Endothelial cell of umbilical vein (primary cell): ENCODE data around the gene CLDND1. TPM values are rescaled to one million over a fixed set of nuclear protein-coding genes. Genes with fewer than 3 reads are reported as not detected.
"Not testable (repeated sequence)": the region's sequence is repeated elsewhere in the genome, so short reads cannot be mapped to it uniquely, and the experiment has no call there.

Experiments used
- BruUV-seq: library from RNA; stranded (reverse); fragments of 400-500 nt; replicated peaks from 2 replicates; lab custom pipeline; 2021; lab: Mats Ljungman, UMichigan
- CTCF ChIA-PET: fragments of 300-600, 350-600 bp; sonication (Branson Sonifier 250); formaldehyde crosslinking; loops from one replicate; lab custom pipeline; 2021; ENCODE audit warnings: antibody characterized with exemption, inconsistent platforms; lab: Charles Lee
- POLR2A ChIA-PET: fragments of 300-600, 350-600 bp; sonication (Branson Sonifier 250); formaldehyde crosslinking; loops from one replicate; lab custom pipeline; 2021; ENCODE audit warnings: antibody characterized with exemption, inconsistent platforms; lab: Charles Lee
- DNase-seq: peaks from one replicate; pipeline ENCODE4 v3.0.0-alpha.2; 2011; ENCODE audit warnings: low read depth, low spot score
- FAIRE-seq: peaks from 2 replicates; lab custom pipeline; 2011; peaks lifted over from hg19 to GRCh38; lab: Jason Lieb, UNC
- H2AFZ ChIP-seq: 2 replicates; pipeline ENCODE4 v1.6.0; 2012; ENCODE audit warnings: low read depth, low read length, control low read depth, inconsistent platforms
- H3K27ac ChIP-seq: 2 replicates; pipeline ENCODE4 v1.5.1; 2011; ENCODE audit warnings: low read depth, mild to moderate bottlenecking, control low read depth, low read length, moderate library complexity; ENCODE audit not compliant: insufficient read depth
- H3K27me3 ChIP-seq, 2 experiments: 2 replicates each; pipeline versions ENCODE4 v1.6.0 to v1.6.1; 2011; ENCODE audit warnings: low read length in 2 of 2, mixed read lengths in 1 of 2; ENCODE audit not compliant: control insufficient read depth in 2 of 2, insufficient read depth in 2 of 2
- H3K36me3 ChIP-seq, 2 experiments: 2 replicates in 1 of 2; 3 replicates in 1 of 2; pipeline ENCODE4 v1.5.1; 2011; ENCODE audit warnings: low read length in 2 of 2, mild to moderate bottlenecking in 1 of 2, moderate library complexity in 1 of 2; ENCODE audit not compliant: control insufficient read depth in 2 of 2, insufficient read depth in 2 of 2; ENCODE audit errors: extremely low read depth in 1 of 2
- H3K4me1 ChIP-seq: 3 replicates; pipeline ENCODE4 v1.5.1; 2011; ENCODE audit warnings: mild to moderate bottlenecking, low read length; ENCODE audit not compliant: control insufficient read depth, insufficient read depth; ENCODE audit errors: extremely low read depth
- H3K4me2 ChIP-seq: 2 replicates; pipeline ENCODE4 v1.6.1; 2011; ENCODE audit warnings: low read length, control low read depth, mixed read lengths; ENCODE audit not compliant: insufficient read depth
- H3K4me3 ChIP-seq, 3 experiments: fragments of 200-600 bp in 1 of 3; sonication (generic), shearing (Covaris generic) in 1 of 3; replicated peaks in 1 of 3; 2 replicates each; pipeline ENCODE4 v1.5.1; 2011 to 2016; ENCODE audit warnings: control low read depth in 3 of 3, low read length in 3 of 3, mild to moderate bottlenecking in 2 of 3, inconsistent platforms in 1 of 3, low read depth in 1 of 3, moderate library complexity in 1 of 3; ENCODE audit not compliant: insufficient read depth in 1 of 3
- H3K79me2 ChIP-seq: 2 replicates; pipeline ENCODE4 v1.6.0; 2012; ENCODE audit warnings: low read length, inconsistent platforms; ENCODE audit not compliant: control insufficient read depth, insufficient read depth
- H3K9ac ChIP-seq: replicated peaks from 2 replicates; pipeline ENCODE3; 2011; ENCODE audit warnings: low read length, control low read depth; ENCODE audit not compliant: insufficient read depth; ENCODE audit errors: extremely low read depth
- H3K9me1 ChIP-seq: replicated peaks from 3 replicates; pipeline ENCODE4 v1.6.0; 2011; ENCODE audit warnings: mild to moderate bottlenecking, low read length; ENCODE audit not compliant: control insufficient read depth, insufficient read depth; ENCODE audit errors: extremely low read depth
- H3K9me3 ChIP-seq: replicated peaks from 2 replicates; pipeline ENCODE4 v1.5.1; 2012; ENCODE audit warnings: low read length, inconsistent platforms; ENCODE audit not compliant: control insufficient read depth, insufficient read depth
- H4K20me1 ChIP-seq: replicated peaks from 2 replicates; pipeline ENCODE3; 2011; ENCODE audit warnings: mild to moderate bottlenecking, low read length; ENCODE audit not compliant: control insufficient read depth, insufficient read depth; ENCODE audit errors: extremely low read depth
- MYC ChIP-seq: IDR thresholded peaks from one replicate; pipeline ENCODE4 v1.6.1; 2011; ENCODE audit warnings: mild to moderate bottlenecking, low read depth, low read length
- POLR2A ChIP-seq: IDR thresholded peaks from 2 replicates; pipeline ENCODE4 v1.6.1; 2012; ENCODE audit warnings: low read depth, mild to moderate bottlenecking, control low read depth, low read length
- dilution Hi-C: fragments of 300-500 bp; cut with MboI; formaldehyde crosslinking; loops from one replicate; pipeline ENCODE4 v1.15.0; 2019; ENCODE audit warnings: low sequenced_read_pairs; ENCODE audit not compliant: extremely low pct_ligation_motif_present
- intact Hi-C: fragments of 100-400 bp; cut with micrococcal nuclease; formaldehyde crosslinking; loops from one replicate; pipeline ENCODE4 v1.10.0; 2022
- polyA plus RNA-seq, 4 experiments: library from polyadenylated mRNA; depleted of rRNA in 3 of 4; stranded (reverse) in 3 of 4; unstranded in 1 of 4; fragments of >200 nt; gene quantifications; 2 replicates each; pipeline versions ENCODE4 v1.2.1 to v1.2.3, GENCODE V29; 2011 to 2012; ENCODE audit warnings: missing spikeins in 1 of 4
- total RNA-seq: library from RNA; stranded (reverse); gene quantifications from 2 replicates; pipeline ENCODE4 v1.2.3, GENCODE V29; 2021

Gene CLDND1
- total and polyA plus RNA-seq, 2 donors (not counting 3 experiments of a cell fraction or from before 2014, with no cell fraction given) = 101 to 214 TPM

- H3K9ac ChIP-seq = no peak overlapping the region
- no peak overlapping the region for H3K4me2 ChIP-seq
- CTCF ChIA-PET = no interaction called here
- no peaks in the 10 kb centered on the region for H3K9me1 ChIP-seq
- no peak overlapping the region for H3K27ac ChIP-seq
- intact Hi-C loops = no loop called here
- H3K4me3 ChIP-seq = no peak overlapping the region
- no peaks in the 10 kb centered on the region for H3K79me2 ChIP-seq
- POLR2A ChIA-PET = no interaction called here
- DNase-seq (no peak), FAIRE-seq (no peak)
- H4K20me1 ChIP-seq = no peaks in the 10 kb centered on the region
- dilution Hi-C loops = no loop called here
- H3K4me1 ChIP-seq = no peaks in the 10 kb centered on the region
- peaks cover 13 to 26% of the 10 kb centered on the region in 2 experiments for H3K27me3 ChIP-seq
- no peaks in the 10 kb centered on the region for H3K9me3 ChIP-seq
- no TSS peak for BruUV-seq
- TF ChIP-seq MYC (no peak), POLR2A (no peak)
- H3K36me3 ChIP-seq = no peaks in the 10 kb centered on the region
- H2AFZ ChIP-seq = no peak overlapping the region
These were observed 38.2 kb upstream of the CLDND1 start for GRCh38 chr3:98560911-98561310.

- H2AFZ ChIP-seq, POLR2A ChIA-PET, H3K9me3 ChIP-seq, intact Hi-C loops, H3K27ac ChIP-seq, DNase-seq, H3K9me1 ChIP-seq, dilution Hi-C loops, H4K20me1 ChIP-seq, BruUV-seq, H3K36me3 ChIP-seq, H3K79me2 ChIP-seq, H3K4me2 ChIP-seq, FAIRE-seq, CTCF ChIA-PET, H3K9ac ChIP-seq, H3K4me1 ChIP-seq, H3K4me3 ChIP-seq: not testable (repeated sequence)
- peaks cover 16 to 32% of the 10 kb centered on the region in 2 experiments for H3K27me3 ChIP-seq
These were observed 37.1 kb upstream of the CLDND1 start for GRCh38 chr3:98559769-98560168.
